HG03025 (cell line): ENCODE data around the gene YIPF7.

Experiments
- ATAC-seq: cut with Tn5 transposase; IDR thresholded peaks from one replicate; pipeline ENCODE4 v1.9.1; 2021; ENCODE audit warnings: mild to moderate bottlenecking, moderate library complexity; ENCODE audit not compliant: unreplicated experiment, low FRiP score

Gene YIPF7

DNA sequence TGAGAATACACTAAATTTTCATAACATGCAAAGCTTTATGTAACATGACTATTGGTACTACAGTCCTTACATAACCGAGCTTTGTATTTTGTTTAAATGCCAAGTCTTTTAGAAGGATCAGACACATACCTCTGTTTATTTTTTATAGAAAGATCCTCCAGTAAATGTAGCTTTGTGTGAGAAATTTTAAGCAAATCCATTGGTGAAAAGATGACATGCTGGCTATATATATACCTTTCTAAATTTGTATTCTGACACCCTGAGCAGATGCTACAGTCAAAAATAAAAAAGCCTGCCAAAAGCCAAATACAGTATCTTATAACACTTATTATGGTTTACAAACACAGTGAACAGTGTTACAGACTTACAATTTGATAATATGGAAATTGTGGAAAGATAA, at the start of gene YIPF7:
TSS of gene YIPF7 (minus strand) at position 201 of the 400 bp plus-strand sequence. CDS start 1,525 bp downstream, outside the sequence.
- ATAC-seq = no peak

DNA sequence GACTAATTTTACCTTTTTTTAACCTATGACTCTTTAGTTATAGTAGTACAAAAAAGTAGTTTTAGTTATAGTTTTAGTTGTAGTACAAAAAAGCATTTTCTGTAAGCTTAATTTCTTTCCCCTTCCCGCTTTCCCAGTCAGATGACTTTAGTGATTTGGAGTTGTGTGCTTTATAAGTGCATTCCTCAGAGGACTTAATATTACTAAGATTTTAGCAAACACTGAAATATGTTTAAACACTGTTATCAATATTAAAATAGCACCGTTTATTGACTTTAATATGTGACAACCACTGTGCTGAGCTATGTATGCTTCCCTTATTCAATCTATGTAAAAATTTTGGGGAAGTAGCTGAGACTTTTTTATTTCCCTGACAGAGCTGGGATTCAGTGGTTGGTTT, 49.6 kb upstream of the YIPF7 start:
- no peak for ATAC-seq

DNA sequence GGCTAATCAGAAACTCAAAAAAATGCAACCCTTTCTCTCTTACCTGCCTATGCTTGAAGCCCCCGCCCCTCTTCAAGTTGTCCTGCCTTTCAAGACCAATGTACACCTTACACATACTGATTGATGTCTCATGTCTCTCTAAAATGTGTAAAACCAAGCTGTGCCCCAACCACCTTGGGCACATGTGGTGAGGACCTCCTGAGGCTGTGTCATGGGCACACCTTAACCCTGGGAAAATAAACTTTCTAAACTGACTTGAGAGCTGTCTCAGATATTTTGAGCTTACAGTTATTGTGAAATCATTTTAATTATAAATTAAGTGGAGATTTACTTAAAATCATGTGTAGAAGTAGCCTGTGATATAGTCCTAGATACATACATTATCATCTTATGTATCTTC, 49.0 kb upstream of the YIPF7 start:
- ATAC-seq = no peak

DNA sequence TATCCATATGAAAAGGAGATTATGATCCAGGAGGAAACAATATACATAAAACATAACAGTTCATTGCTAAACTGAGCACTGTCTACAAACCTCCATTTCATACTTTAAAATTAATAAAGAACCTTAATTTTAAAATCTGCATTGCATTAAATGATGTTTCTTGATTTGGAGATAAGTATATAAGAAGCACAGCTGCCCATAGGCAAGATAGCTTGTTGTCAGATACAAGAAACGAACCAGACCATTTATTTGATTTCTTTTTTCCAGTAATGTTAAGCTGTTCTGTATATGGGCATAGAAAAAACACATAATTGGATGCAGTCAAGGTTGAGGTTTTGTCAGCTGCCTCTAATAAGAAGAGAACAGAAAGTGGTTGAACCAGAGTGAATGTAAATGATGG, 33.2 kb upstream of the YIPF7 start:
- ATAC-seq = no peak

DNA sequence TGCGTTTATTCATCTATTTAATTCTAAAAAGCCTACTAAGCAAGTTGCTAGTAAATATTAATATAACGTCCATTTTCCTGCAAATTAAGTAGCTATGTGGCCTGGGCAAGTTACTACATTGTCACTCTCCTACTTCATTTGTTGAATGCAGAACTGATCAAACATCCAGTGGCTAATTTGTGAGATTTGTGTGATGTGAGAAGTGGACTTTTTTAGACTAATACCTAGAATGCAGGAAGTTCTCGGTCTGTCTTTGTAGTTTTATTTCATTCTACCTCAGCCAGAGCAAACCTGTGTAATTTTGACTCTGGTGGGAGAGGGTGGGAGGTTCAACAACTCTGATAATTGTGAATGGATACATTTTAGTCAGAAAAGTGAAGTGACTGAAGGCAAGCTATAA, 27.6 kb upstream of the YIPF7 start:
- ATAC-seq = no peak

DNA sequence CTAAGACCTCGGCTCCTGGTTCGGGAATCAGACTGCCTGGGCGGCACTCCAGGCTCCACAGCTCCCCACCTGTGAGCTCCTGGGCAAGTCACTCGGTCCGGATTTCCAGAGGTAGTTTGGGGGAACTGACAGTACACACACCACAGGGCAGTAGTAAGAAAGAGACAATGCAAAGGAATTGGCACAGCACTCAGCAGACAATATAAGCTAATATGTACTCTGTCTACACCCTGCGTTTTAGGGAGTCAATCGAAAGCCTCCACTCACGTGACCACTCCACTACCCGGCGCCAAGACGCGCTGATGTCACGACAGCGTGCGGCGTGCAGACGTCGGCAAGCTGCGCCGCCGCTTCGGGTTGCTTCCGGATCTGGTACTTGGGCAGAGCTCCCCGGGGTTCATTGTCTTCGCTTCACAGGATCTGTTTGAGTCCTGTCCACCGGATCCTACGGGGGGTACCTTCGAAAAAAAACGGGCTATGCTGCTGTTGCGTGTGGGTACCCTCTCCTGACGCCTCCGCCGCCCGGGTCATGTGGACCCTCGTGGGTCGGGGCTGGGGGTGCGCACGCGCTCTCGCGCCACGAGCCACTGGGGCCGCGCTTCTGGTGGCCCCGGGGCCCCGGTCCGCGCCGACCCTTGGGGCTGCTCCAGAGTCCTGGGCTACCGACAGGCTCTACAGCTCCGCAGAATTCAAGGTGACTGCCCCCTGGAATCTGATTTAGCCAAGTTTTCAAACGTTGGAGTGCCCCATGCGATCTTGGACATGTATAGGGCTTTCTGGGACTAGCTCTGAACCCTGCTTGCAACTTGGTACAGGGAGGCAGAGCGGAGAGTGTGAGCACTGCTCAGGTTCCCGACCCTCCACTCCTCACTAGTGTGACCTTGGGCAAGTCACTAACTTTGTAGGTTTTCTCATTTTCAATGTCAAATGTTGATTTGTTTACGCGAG, 26.9 kb upstream of the YIPF7 start, which contains the start of gene GUF1:
TSS of gene GUF1 (plus strand) at position 327 of the 948 bp plus-strand sequence. CDS start at position 530, 203 bp downstream.
- ATAC-seq = peak; percentile 98

DNA sequence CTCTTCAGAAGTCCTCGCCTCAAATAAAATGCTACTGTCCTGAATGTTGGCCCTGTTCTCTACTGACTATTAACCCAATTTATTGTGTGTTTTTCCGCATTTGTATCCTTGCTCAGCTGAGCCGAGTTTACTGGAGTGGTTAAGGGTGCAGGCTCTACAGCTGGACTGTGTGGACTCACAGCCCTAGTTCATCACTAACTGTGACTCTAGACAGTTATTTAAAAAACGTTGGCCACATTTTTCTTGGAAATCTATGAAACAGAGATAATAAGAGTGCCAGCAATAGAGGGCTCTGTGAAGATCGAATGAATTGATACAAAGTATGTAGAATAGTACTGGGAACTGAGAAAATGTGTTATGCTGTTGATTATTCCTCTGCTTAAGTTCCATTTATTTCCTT, 23.9 kb upstream of the YIPF7 start:
- no peak for ATAC-seq

DNA sequence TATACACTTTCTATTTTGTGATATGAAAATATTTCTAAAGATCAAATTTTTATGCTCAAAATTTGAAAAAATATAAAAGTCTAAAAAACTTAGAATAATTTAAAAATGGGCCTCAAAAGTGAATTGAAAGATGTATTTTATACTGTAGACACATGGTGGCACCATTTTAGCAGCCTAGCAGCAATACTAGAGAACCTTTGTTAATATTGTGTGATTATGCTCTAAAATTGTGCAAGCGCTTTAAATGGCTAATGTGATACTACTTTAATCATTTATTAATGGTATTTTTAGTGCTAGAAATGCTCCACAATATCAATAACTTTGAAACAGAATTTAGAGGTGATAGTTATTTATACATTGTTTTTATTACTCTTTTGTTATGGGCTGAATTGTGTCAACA, 23.0 kb upstream of the YIPF7 start:
- no peak for ATAC-seq

DNA sequence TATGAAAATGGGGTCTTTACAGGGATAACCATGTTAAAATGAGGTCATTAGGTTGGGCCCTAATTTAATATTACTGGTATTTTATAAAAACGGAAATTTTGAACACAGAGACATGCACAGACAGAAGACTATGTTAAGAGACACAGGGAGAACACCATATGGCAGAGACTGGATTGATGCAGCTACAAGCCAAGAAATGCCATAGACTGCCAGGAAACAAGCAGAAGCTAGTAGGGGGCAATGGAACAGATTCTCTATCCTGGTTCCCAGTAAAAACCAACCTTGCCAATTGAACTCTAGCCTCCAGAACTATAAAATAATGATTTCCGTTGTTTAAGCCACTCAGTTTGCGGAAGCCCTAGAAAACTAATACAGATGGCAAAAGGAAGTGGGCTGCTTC, 20.2 kb upstream of the YIPF7 start:
- ATAC-seq = no peak

DNA sequence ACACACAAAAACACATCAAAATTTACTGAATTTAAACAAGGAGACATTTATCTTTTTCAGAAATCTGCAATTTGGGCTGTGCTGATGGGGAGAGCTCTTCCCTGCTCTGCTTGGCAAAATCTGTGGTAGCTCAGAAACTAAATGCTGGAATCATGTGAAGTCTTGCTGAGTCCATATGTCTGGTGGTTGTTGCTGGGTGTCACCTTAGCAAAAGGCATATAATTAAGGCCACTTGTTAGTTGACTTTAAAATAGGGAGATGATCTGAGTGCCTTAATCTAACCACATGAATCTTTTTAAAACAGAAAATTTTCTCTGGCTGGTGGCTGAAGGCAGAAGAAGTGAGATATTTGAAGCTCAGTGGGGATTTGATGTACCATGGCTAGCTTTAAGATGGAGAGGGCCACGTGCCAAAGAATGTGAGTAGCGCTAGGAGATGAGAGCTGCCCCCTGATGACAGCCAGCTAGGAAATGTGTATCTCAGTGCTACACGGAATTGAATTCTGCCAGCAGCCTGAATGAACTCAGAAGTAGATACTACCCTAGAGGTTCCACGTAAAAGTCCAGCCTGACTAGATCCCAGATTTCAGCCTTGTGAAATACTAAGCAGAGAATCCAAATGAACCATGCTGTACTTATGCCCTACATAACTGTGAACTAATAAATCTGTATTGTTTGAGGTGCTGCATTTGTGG, 19.2 kb upstream of the YIPF7 start:
- ATAC-seq = no peak

DNA sequence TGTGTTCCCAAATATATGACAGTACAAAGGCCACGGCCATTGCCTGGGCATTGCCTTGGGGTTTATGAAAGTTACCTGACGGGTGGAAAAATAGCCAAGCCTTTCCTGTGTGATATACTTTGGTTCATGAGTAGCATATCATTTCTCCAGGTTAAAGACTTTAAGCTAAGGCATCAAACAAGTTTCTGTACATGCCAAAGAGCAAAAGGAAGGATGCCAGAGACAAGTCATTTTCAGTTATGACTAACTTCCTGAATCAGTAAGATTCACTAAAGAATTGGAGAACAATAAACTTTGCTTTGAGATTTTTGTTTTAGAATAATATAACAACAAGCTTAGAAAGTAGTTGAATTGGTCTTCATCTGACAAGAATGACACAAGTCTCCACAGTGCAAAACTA, 17.1 kb upstream of the YIPF7 start:
- no peak for ATAC-seq

DNA sequence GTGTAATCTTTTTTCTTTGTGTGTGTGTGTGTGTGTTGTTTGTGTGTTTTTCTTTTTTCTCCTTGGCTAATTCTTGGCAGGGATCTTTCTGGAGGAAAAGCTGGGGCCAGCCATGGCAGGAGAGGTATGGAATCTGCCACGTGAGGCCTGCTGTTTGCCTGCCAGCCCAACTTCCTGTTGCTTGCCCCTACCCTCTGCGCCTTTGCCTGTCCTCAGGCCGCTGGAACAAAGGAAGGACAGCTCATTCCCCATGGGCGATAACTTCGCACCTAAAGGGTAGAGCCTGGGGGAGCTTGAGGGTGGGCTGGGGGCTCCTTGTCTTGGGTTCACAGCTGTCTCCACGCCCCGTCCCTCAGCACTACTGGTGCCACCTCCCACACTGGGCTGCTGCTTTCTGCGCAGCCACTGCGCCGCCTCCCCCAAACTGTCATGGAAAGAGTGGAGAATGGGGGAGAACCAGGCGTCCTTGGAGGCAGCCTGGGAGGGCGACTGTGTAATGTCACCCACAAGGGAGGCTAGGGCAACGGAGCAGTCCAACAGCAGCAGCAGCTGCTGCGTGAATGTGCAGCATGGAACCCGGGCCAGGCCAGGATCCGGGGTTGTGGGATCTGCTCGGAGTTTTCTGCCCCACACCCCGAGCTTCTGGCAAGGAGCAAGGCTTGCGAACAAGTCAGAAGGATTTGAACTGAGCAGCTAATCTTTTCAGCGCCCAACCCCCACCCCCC, 12.3 kb upstream of the YIPF7 start:
- ATAC-seq = no peak

DNA sequence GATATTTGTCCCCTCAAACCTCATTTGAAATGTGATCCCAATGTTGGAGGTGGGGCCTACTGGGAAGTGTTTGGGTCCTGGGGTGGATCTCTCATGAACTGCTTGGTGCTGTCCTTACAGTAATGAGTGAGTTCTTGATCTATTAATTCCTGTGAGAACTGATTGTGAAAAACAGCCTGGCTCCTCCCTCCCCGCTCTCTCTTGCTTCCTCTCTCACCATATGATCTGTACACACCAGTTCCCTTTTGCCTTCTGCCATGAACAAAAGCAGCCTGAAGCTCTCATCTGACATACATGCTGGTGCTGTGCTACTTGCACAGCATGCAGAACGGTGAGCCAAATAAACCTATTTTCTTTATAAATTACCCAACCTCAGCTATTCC, 11.2 kb upstream of the YIPF7 start:
- peak; percentile 65 for ATAC-seq

DNA sequence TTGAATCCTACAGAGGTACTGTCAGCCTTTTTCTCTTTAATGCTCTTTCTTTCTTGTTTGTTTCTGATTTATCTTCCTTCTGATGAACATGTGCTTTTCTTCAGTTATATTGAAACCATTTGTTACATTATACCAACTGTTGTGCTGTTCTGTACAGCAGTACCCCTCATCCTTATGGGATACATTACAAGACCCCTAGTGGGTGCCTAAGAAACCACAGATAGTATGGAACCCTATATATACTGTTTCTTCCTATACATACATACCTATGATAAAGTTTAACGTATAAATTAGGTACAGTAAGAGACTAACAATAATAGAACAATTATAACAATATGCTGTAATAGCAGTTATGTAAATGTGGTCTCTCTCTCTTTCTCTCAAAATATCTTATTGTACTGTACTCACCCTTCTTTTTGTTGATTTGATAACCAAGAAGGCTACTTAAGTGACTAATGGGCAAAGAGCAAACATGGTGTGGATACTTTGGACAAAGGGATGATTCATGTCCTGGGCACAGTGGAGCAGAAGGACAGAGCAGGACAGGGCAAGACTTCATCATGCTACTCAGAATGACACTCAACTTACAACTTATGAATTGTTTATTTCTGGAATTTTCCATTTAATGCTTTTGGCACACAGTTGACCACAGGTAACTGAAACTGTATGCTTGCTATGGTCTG, 10.7 kb upstream of the YIPF7 start:
- ATAC-seq = no peak

DNA sequence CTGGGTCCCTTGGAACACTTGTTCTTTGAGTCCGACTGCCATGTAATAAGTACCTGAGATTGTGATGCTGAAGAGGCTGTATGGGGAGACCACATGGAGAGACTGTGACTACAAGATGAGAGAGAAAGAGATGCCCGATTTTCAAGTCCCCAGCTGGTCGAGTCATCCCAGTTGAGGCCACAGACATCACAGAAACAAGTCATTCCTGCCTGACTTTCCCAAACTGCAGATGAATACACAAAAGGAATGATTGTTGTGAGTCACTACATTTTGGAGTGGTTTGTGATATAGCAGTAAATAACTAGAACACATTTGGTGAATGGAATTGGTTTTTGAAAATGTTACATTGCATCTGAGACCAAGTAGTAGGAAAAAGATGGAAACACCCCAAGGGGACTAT, 9.0 kb upstream of the YIPF7 start:
- ATAC-seq = no peak

DNA sequence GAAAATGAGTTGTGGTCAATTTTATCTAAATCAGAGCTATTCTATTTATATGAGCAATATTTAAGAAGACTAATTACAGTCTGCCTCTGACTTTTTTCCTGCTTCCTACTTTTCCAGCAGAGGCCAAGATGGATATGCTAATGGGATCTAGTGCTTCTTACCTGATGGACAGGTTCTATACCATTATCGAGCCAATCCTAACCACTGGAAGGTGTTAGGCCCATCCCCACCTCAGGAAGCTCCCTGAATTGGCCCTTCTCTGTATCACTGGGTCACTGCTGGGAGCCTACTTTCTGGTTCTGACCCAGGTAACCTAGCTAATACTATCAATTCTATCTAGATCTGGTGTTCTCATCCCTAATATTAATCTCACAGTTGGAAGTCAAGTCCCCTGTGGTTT, 577 bp upstream of the YIPF7 start:
- no peak for ATAC-seq

DNA sequence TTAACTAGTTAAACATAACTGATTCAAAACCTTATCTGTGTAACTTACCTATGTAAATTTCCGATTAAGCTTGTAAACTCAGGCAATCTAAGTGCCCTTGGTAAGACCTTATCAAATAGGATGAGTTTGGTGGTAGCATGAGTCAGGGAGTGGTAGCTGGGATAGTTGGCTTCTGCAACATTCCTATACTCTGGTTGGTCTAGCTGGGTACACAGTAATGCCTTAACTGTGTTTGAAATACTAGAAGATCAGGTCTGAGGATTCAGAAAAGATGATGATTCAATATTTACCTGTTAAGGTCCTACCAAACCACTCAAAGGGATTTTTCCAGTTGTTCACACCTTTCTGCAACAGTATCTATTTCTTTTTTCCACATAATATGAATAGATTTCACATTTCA, 5.3 kb downstream of the YIPF7 start:
- no peak for ATAC-seq

DNA sequence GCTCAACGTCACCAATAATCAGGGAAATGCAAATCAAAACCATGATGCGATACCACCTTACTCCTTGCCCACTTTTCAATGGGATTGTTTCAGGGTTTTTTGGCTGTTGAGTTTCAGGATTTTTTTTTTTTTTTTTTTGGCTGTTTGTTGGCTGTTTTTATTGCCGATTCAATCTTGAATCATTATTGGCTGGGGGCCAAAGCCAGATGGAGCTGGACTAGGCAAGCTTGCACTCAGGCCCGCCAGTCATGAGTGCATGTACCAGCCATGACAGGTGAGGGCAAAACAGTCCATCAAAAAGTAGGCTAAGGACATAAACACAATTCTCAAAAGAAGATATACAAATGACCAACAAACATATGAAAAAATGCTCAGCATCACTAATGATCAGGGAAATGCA, 13.3 kb downstream of the YIPF7 start:
- no peak for ATAC-seq

DNA sequence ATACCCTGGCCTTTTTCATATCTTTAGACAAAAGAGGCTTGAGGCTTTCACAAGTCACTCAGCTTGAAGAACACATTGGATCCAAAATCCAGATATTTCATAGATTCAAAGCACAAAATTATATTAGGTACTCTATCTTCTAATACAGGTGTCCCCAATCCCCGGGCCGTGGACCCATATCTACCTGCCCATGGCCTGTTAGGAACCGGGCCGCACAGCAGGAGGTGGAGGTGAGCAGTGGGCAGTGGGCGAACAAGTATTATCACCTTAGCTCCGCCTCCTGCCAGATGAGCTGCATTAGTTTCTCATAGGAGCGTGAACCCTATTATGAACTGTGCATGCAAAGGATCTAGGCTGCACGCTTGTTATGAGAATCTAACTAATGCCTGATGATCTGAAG, 18.7 kb downstream of the YIPF7 start:
- no peak for ATAC-seq

DNA sequence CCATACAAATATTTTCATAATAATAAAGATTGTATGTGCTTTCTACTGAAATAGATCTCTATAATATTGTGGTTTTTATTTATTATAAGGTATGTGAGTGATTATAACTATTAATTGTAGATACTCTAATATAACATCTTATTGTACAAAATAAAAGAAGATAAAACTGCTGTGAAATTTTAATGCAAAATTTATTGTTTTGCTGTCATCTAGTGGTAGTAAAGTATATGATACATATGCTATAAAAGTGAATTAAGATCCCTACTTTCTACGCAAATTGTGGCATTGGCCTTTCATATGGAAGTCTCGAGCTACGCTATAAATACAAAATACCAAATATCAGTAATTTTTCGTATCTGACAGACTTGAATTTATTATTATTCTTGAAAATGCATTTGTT, 19.3 kb downstream of the YIPF7 start:
- ATAC-seq = no peak
